ENCODE measurements around the gene ALDH5A1. TPM values are rescaled to one million over a fixed set of nuclear protein-coding genes. Genes with fewer than 3 reads are reported as not detected.
A peak's percentile ranks its signal among the peaks of the same experiment; 100 is the strongest.

Gene ALDH5A1
- total RNA-seq, 2 donors from 2014 or later, result 8.0 to 14.7 TPM

GRCh38 chr6:24520929-24521546, 26.3 kb downstream of the ALDH5A1 start:
- peak; percentile 81 to 88 for ATAC-seq (replicated peaks in 1 of 2)
- Mint-ChIP-seq H3K9me3 (no peaks in the 10 kb centered on the region), H3K4me1 (ENCODE audit: low read depth) (peaks cover 5% of the 10 kb centered on the region), H3K36me3 (ENCODE audit: insufficient read depth in 2 of 2) (peaks cover 0 to under 1% of the 10 kb centered on the region in 2 donors), H3K4me3 (no peak overlapping the region), H3K27me3 (ENCODE audit: low read depth) (no peaks in the 10 kb centered on the region), H3K27ac (peak overlapping the region; percentile 16)
- peak; percentile 49 to 53 for DNase-seq

GRCh38 chr6:24522228-24523176, 27.7 kb downstream of the ALDH5A1 start:
- no peak for ATAC-seq (replicated peaks in 1 of 2)
- Mint-ChIP-seq H3K4me1 (ENCODE audit: low read depth) (peaks cover 5% of the 10 kb centered on the region), H3K27ac (no peak overlapping the region)

GRCh38 chr6:24524329-24524728, 29.6 kb downstream of the ALDH5A1 start:
- Mint-ChIP-seq H3K27ac (no peak overlapping the region), H3K9me3 (no peaks in the 10 kb centered on the region), H3K4me3 (no peak overlapping the region), H3K27me3 (ENCODE audit: low read depth) (no peaks in the 10 kb centered on the region), H3K4me1 (ENCODE audit: low read depth) (peaks cover 10% of the 10 kb centered on the region), H3K36me3 (ENCODE audit: insufficient read depth in 2 of 2) (no peaks in the 10 kb centered on the region)
- DNase-seq, result no peak
- no peak for ATAC-seq (replicated peaks in 1 of 2)

More at GRCh38 chr6:24522228-24523176, 27.7 kb downstream of the ALDH5A1 start:
- Mint-ChIP-seq H3K36me3 (ENCODE audit: insufficient read depth in 2 of 2) (no peaks in the 10 kb centered on the region), H3K9me3 (no peaks in the 10 kb centered on the region), H3K4me3 (no peak overlapping the region), H3K27me3 (ENCODE audit: low read depth) (no peaks in the 10 kb centered on the region)
- no peak for DNase-seq

GRCh38 chr6:24524805-24525204, 30.0 kb downstream of the ALDH5A1 start:
- DNase-seq (peak; percentile 6 to 24), ATAC-seq (replicated peaks in 1 of 2) (peak; percentile 44 to 50)
- H3K4me1 Mint-ChIP-seq (ENCODE audit: low read depth), result peaks cover 10% of the 10 kb centered on the region
- no peaks in the 10 kb centered on the region for H3K27me3 Mint-ChIP-seq (ENCODE audit: low read depth)
- H3K9me3 Mint-ChIP-seq, result no peaks in the 10 kb centered on the region
- no peak overlapping the region for H3K4me3 Mint-ChIP-seq
- no peak overlapping the region for H3K27ac Mint-ChIP-seq
- H3K36me3 Mint-ChIP-seq (ENCODE audit: insufficient read depth in 2 of 2), result no peaks in the 10 kb centered on the region

- Mint-ChIP-seq H3K9me3 (no peaks in the 10 kb centered on the region), H3K4me1 (ENCODE audit: low read depth) (peaks cover 5% of the 10 kb centered on the region), H3K27me3 (ENCODE audit: low read depth) (no peaks in the 10 kb centered on the region), H3K36me3 (ENCODE audit: insufficient read depth in 2 of 2) (no peaks in the 10 kb centered on the region), H3K27ac (no peak overlapping the region), H3K4me3 (no peak overlapping the region)
- no peak for ATAC-seq (replicated peaks in 1 of 2)
- no peak for DNase-seq
Observed at GRCh38 chr6:24529985-24530384, 35.2 kb downstream of the ALDH5A1 start.

GRCh38 chr6:24534329-24534728, 39.6 kb downstream of the ALDH5A1 start:
- ATAC-seq (replicated peaks in 1 of 2) (no peak), DNase-seq (no peak)
- H3K27me3 Mint-ChIP-seq (ENCODE audit: low read depth), result no peaks in the 10 kb centered on the region

GRCh38 chr6:24535210-24535609, 40.4 kb downstream of the ALDH5A1 start:
- no peak for ATAC-seq (replicated peaks in 1 of 2)
- no peak for DNase-seq
- Mint-ChIP-seq H3K36me3 (ENCODE audit: insufficient read depth in 2 of 2) (no peaks in the 10 kb centered on the region), H3K4me3 (no peak overlapping the region), H3K4me1 (ENCODE audit: low read depth) (no peaks in the 10 kb centered on the region), H3K27ac (no peak overlapping the region), H3K27me3 (ENCODE audit: low read depth) (no peaks in the 10 kb centered on the region), H3K9me3 (no peaks in the 10 kb centered on the region)

More at GRCh38 chr6:24534329-24534728, 39.6 kb downstream of the ALDH5A1 start:
- Mint-ChIP-seq H3K4me3 (no peak overlapping the region), H3K36me3 (ENCODE audit: insufficient read depth in 2 of 2) (no peaks in the 10 kb centered on the region), H3K4me1 (ENCODE audit: low read depth) (no peaks in the 10 kb centered on the region), H3K9me3 (no peaks in the 10 kb centered on the region), H3K27ac (no peak overlapping the region)

GRCh38 chr6:24536466-24536865, 41.7 kb downstream of the ALDH5A1 start:
- no peaks in the 10 kb centered on the region for H3K9me3 Mint-ChIP-seq
- no peaks in the 10 kb centered on the region for H3K27me3 Mint-ChIP-seq (ENCODE audit: low read depth)
- ATAC-seq (replicated peaks in 1 of 2) (no peak), DNase-seq (no peak)
- no peak overlapping the region for H3K4me3 Mint-ChIP-seq
- H3K27ac Mint-ChIP-seq, result no peak overlapping the region
- H3K36me3 Mint-ChIP-seq (ENCODE audit: insufficient read depth in 2 of 2), result no peaks in the 10 kb centered on the region
- no peaks in the 10 kb centered on the region for H3K4me1 Mint-ChIP-seq (ENCODE audit: low read depth)

- no peaks in the 10 kb centered on the region for H3K36me3 Mint-ChIP-seq (ENCODE audit: insufficient read depth in 2 of 2)
- H3K27ac Mint-ChIP-seq, result no peak overlapping the region
- H3K4me1 Mint-ChIP-seq (ENCODE audit: low read depth), result no peaks in the 10 kb centered on the region
- H3K9me3 Mint-ChIP-seq, result no peaks in the 10 kb centered on the region
- no peaks in the 10 kb centered on the region for H3K27me3 Mint-ChIP-seq (ENCODE audit: low read depth)
- no peak overlapping the region for H3K4me3 Mint-ChIP-seq
- ATAC-seq (replicated peaks in 1 of 2) (no peak), DNase-seq (no peak)
Observed at GRCh38 chr6:24537082-24537699, 42.4 kb downstream of the ALDH5A1 start.

GRCh38 chr6:24537771-24538385, 43.1 kb downstream of the ALDH5A1 start:
- H3K27me3 Mint-ChIP-seq (ENCODE audit: low read depth), result no peaks in the 10 kb centered on the region
- no peaks in the 10 kb centered on the region for H3K36me3 Mint-ChIP-seq (ENCODE audit: insufficient read depth in 2 of 2)
- no peak for ATAC-seq (replicated peaks in 1 of 2)
- H3K27ac Mint-ChIP-seq, result no peak overlapping the region
- H3K9me3 Mint-ChIP-seq, result no peaks in the 10 kb centered on the region
- H3K4me1 Mint-ChIP-seq (ENCODE audit: low read depth), result no peaks in the 10 kb centered on the region
- no peak overlapping the region for H3K4me3 Mint-ChIP-seq
- no peak for DNase-seq

GRCh38 chr6:24539416-24539815, 44.6 kb downstream of the ALDH5A1 start:
- Mint-ChIP-seq H3K4me3 (no peak overlapping the region), H3K36me3 (ENCODE audit: insufficient read depth in 2 of 2) (no peaks in the 10 kb centered on the region), H3K4me1 (ENCODE audit: low read depth) (no peaks in the 10 kb centered on the region), H3K9me3 (no peaks in the 10 kb centered on the region), H3K27ac (no peak overlapping the region), H3K27me3 (ENCODE audit: low read depth) (no peaks in the 10 kb centered on the region)
- ATAC-seq (replicated peaks in 1 of 2) (no peak), DNase-seq (no peak)

- Mint-ChIP-seq H3K4me3 (no peak overlapping the region), H3K36me3 (ENCODE audit: insufficient read depth in 2 of 2) (no peaks in the 10 kb centered on the region), H3K27me3 (ENCODE audit: low read depth) (no peaks in the 10 kb centered on the region), H3K9me3 (no peaks in the 10 kb centered on the region), H3K27ac (no peak overlapping the region), H3K4me1 (ENCODE audit: low read depth) (no peaks in the 10 kb centered on the region)
- DNase-seq, result no peak
- ATAC-seq (replicated peaks in 1 of 2), result no peak
Observed at GRCh38 chr6:24540197-24540596, 45.4 kb downstream of the ALDH5A1 start.

- no peaks in the 10 kb centered on the region for H3K36me3 Mint-ChIP-seq (ENCODE audit: insufficient read depth in 2 of 2)
Observed at GRCh38 chr6:24543683-24544082, 48.9 kb downstream of the ALDH5A1 start.

More at GRCh38 chr6:24543683-24544082, 48.9 kb downstream of the ALDH5A1 start:
- H3K9me3 Mint-ChIP-seq, result no peaks in the 10 kb centered on the region
- no peak overlapping the region for H3K4me3 Mint-ChIP-seq
- H3K4me1 Mint-ChIP-seq (ENCODE audit: low read depth), result peaks cover 14% of the 10 kb centered on the region
- no peak for ATAC-seq (replicated peaks in 1 of 2)
- peaks cover 23% of the 10 kb centered on the region for H3K27me3 Mint-ChIP-seq (ENCODE audit: low read depth)
- DNase-seq, result no peak
- H3K27ac Mint-ChIP-seq, result no peak overlapping the region

Data from activated T-cell treated with anti-CD3 and anti-CD28 coated beads, Interleukin-2, amount 50 U/mL, for 72 hours (primary cell).